Liver (tissue), 3 donors: ENCODE results near the gene GMPR.

Experiments used
- RAD21 ChIP-seq, 2 donors: IDR thresholded peaks; 2 replicates each; pipeline ENCODE4 v1.6.1; 2016; ENCODE audit warnings: antibody characterized with exemption in 2 of 2, mild to moderate bottlenecking in 2 of 2
- TF ChIP-seq, protein P1 (sequence below): fragments of 150-350 bp; IDR thresholded peaks from 2 replicates; pipeline ENCODE4 v1.5.1; 2017; ENCODE audit warnings: improper control_type of control experiment, low read depth, low read length; ENCODE audit not compliant: missing input control
- donor health status: healthy.
- donor health status: healthy.

- TF ChIP-seq, protein P1, sequence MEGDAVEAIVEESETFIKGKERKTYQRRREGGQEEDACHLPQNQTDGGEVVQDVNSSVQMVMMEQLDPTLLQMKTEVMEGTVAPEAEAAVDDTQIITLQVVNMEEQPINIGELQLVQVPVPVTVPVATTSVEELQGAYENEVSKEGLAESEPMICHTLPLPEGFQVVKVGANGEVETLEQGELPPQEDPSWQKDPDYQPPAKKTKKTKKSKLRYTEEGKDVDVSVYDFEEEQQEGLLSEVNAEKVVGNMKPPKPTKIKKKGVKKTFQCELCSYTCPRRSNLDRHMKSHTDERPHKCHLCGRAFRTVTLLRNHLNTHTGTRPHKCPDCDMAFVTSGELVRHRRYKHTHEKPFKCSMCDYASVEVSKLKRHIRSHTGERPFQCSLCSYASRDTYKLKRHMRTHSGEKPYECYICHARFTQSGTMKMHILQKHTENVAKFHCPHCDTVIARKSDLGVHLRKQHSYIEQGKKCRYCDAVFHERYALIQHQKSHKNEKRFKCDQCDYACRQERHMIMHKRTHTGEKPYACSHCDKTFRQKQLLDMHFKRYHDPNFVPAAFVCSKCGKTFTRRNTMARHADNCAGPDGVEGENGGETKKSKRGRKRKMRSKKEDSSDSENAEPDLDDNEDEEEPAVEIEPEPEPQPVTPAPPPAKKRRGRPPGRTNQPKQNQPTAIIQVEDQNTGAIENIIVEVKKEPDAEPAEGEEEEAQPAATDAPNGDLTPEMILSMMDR: no peak
- no peak for TF ChIP-seq RAD21 (IDR thresholded peaks at IDR 0.05)
These were observed 10.8 kb upstream of the GMPR start for GRCh38 chr6:16227605-16228004.
